Measurements from ENCODE around the gene LYSMD4.

LYSMD4 gene

DNA sequence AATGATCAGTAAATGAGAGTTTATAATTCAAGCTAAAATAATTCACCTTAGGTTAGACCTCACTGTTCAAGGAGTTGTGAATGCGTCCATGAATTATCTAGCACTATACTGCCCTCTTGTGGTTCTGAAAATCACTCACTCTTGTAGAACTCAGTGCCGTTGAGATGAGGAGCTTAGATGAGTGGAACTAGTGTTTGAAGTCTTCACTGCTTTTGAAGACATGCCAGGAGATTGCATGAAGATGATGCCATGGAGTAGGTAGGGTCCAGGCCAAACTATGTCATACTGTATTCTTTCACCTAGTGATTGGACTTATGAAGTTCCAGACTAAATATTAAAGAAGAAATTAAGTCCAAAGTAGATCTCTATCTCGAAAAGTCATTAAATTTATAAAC, 28.8 kb downstream of the LYSMD4 start:
- no peak for DNase-seq

DNA sequence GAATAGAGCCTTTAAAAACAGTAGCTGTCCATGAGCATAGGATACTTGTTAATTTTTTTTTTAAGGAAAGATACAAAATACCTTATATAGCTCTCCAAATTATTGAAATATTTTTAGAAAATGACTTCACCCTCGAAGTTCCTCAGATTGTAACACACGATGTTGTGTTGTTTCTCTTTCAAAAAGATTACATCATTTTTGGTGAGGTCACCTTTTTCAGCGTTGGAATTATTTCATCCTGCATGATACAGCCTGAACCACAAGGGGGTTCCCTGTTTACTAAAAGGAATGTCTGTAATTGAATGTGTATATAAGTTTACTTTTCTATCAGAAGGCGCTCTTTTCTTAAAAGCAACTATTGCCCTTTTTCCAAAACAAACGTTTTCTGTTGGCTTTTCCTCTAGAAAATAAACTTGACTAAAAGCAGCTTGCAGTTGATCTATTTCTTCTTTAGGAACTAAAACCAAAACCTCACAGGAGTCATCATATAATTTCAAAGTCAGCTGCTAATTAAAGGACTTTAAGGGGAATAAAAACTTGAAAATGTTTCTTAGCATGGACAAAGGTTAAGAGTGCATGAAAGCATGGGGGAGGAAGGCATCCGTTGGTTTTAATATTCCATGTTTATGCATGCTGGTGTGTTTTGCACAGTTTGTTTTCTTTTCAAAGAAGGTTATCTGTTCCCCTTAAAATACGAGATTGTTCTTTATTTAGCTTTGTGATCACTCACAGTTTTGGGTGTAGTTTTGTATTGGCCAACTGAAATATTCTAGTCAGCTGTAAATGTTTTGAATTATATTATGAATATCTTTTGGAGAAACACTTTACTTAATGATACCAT, 29.4 kb downstream of the LYSMD4 start:
- no peak for DNase-seq

DNA sequence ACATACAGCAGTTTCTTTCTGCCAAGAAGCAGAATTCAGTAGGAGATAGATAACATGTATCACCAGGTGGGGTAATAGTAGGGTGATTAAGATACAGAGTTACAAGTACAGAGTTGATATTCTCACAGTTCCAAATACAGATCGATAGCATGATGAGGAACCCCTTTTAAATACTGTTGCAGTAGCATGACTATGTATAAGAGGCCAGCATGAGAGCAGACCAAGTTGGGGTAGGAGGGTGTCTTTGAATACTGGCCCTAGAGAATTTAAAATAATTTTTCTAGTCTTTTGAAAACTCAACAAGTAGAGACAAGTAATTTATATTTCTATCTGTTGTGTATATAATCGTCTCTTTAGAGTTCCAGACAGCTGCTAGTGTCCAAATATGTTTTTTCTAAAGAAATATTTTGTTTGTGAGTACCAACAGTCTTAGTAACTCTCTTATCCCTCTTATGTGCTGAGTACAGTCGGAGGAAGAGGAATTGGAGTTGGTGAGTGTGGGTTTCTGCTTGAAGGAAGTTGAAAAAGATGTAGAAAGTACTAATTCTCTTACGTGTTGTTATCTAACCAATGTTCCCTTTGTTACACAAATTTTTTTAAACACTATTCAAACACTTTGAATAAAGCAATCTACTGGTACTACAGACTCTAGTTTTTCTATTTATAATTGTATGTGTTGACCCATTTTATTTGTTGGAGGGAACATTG, 30.2 kb downstream of the LYSMD4 start:
- no peak for DNase-seq

DNA sequence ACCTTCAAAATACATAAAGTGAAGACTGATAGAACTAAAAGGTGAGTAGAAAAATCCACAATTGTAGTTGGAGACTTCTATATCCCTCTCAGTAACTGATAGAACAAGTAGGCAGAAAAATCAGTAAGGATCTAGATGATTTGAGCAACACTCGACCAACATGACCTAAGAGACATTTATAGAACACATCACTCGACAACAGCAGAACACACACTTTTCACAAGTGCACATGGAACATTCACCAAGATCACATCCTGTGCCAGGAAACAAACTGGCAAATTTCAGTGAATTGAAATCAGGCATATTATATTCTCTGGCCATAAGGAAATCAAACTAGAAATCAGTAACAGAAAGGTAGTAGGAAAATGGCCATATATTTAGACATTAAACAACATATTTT, 37.1 kb downstream of the LYSMD4 start:
- DNase-seq: no peak

DNA sequence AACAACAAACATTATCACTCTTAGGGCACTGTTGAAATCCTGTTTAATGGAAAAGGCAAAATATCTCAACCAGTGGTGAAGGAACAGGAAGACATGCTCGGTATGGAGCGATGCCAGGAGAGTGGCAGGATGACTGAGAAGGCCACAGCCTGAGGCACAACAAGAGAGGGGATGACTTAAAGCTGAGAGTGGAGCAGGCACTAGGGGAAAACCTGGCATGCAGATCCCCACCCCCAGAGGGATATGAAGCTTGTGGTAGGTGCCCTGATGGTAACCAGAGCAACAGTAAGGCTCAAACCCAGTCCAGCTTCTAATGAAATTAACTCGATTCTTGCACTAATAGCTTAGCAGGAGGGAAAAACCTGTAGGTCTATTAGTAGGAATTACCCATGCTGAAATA, 40.4 kb downstream of the LYSMD4 start:
- no peak for DNase-seq

DNA sequence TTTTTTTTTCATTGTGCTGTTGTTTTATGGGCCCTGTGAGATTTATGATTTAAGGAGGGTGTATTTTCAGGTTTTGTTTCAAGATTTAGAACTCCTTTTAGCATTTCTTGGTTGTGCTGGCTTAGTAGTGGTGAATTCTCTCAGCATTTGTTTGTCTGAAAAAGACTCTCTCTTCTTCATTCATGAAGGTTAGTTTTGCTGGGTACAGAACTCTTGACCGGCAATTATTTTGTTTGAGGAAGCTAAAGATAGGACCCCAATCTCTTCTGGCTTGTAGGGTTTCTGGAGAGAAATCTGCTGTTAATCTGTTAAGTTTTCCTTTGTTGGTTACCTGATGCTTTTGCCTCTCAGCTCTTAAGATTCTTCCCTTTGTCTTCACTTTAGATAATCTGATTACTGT, 46.9 kb downstream of the LYSMD4 start:
- no peak for DNase-seq

DNA sequence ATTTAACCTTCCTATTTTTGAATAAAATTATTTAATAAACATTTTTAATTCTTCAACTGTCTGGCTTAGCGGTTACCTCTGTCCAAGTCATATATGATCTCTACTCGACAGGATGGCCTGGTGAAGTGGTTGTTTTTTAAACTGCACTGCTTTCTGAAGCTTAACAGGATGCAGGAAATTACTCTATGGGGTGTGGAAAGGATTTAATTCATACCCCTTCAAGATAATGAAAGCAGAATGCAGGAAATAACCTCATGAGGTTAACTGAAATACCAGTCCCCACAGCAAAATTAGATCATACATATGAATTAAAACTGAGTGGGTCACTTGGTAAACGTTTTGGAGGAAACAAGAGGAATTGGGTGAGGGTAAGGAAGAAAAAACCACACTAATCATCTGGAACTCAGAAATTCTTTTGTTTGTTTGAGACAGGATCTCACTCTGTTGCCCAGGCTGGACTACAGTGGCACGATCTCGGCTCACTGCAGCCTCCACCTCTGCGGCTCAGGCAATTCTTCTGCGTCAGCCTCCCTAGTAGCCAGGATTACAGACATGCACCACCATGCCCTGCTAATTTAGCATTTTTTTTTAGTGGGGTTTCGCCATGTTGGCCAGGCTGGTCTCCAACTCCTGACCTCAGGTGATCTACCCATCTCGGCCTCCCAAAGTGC, 50.1 kb downstream of the LYSMD4 start:
- DNase-seq: no peak

DNA sequence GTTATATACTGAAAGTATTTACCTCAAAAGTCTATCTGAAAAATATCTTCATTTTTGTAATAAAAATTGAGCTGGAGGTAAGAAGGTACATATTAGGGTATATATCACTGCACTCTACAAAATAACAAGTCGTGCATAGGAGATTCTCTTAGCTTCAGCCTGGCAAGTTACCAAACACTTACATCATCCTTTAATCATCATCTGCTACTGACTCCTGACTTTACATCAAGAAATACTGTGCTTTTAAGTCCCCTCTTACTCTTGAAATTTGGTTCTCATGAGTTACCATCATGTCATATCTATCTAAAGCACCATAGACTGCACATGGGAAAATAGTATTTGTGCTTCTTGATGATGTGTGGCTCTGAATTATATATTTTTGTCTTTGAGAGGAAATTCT, 50.8 kb downstream of the LYSMD4 start:
- DNase-seq: no peak

DNA sequence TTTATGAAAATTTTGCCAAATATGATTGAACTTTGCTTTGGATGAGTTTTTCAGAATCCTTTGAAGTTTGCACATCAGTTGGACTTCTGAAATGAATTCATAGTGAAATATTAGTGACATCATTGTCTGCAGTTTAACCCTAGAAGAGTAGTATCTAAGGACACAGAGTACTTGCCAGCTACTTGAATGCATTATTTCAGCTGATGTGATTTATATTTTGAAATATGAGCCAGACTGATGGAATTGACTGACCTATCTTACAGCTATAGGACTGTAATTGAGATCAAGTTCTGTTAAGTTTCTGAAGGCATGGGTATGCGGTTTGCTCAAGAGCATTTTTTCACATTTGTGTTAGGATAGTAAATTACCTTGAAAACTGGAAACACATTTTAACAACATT, 51.2 kb downstream of the LYSMD4 start:
- DNase-seq: no peak

DNA sequence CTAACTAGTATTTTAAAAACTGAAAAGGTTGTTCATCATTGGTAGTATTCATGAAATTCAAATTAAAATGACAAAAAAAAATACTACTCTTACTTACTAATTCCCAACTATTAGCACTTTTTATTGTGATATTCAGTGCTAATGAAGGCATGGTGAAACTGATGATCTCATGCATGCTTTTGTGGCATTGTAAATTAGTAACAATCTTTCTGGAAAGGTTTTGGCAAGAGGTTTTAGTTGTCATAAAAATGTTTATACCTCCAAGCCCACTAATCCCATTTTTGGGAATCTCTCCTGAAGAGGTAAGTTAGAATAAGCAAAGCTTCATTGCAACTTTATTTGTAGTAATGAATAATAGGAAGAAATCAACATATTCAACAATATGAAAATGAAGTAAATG, 53.0 kb downstream of the LYSMD4 start:
- no peak for DNase-seq

DNA sequence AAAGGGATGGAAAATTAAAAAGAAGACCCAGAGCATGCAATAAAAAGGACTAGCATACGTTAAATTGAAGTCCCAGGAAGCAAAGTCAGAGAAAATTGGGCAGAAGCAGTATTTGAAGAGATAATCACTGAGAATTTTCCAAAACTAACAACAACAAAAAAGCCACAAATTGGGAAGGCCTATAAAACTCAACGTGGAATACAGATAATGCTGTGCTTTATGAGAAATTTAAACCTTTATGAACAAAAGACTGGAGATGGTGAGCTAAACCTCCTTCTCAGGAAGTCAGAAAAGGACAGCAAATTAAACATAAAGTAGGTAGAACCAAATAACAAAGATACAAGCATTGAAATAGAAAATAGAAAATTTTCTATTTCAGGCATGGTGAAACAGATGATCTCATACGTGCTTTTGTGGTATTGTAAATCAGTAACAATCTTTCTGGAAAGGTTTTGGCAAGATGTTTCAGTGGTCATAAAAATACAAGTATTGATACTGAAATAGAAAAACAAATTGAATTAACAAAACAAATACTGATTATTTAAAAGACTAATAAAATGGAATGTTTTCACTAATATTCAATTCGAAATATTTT, 55.6 kb downstream of the LYSMD4 start:
- DNase-seq: no peak

All from activated T-cell treated with anti-CD3 and anti-CD28 coated beads, Interleukin-2, amount 50 U/mL, for 48 hours (primary cell).